Bronchial epithelial cell (primary cell): ENCODE data around the gene RANGRF. TPM values are rescaled to one million over a fixed set of nuclear protein-coding genes. Genes with fewer than 3 reads are reported as not detected.

Source experiments
- DNase-seq: peaks from one replicate; pipeline ENCODE4 v3.0.0-alpha.2; 2010; ENCODE audit warnings: low read depth
- FAIRE-seq: peaks from 2 replicates; lab custom pipeline; 2011; peaks lifted over from hg19 to GRCh38; lab: Jason Lieb, UNC
- H3K27me3 ChIP-seq: 2 replicates; pipeline ENCODE4 v1.5.1; 2011; ENCODE audit warnings: low read length; ENCODE audit not compliant: control insufficient read depth, insufficient read depth
- H3K36me3 ChIP-seq: 2 replicates; pipeline ENCODE4 v1.5.1; 2011; ENCODE audit warnings: low read length; ENCODE audit not compliant: control insufficient read depth, insufficient read depth
- H3K4me3 ChIP-seq: 2 replicates; pipeline ENCODE4 v1.5.1; 2011; ENCODE audit warnings: mild to moderate bottlenecking, low read depth, low read length, control low read depth
- total RNA-seq: library from RNA; depleted of rRNA; stranded (reverse); fragments of >200 nt; gene quantifications from 2 replicates; pipeline ENCODE4 v1.2.1, GENCODE V29; 2014
- TF ChIP-seq, protein P1 (sequence below): IDR thresholded peaks from 2 replicates; pipeline ENCODE4 v1.5.1; 2011; ENCODE audit warnings: mild to moderate bottlenecking, moderate library complexity, low read length, control low read depth, inconsistent platforms; ENCODE audit not compliant: insufficient read depth, severe bottlenecking

The RANGRF gene
- total RNA-seq, 1 donor from 2014 or later, result 11.8 TPM

DNA sequence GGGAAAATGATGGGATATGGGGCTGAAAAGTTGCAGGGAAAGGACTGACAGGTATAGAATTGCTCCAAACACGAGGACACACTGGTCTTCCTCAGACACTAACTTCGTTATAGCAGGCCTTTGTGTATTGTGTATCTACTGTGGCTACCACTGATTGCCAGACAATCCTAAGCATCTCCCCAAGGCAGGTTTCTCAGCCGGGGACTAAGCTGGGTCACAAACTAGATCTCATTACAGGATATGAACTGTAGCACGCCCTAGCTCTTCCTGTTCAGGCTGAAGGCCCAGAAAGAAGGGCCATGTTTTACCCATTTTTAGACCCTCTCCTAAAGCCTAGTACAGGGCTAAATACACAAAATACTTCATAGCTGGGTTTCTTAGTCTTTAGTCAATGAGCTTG, 5.1 kb upstream of the RANGRF start:
- no peak overlapping the region for H3K4me3 ChIP-seq
- H3K27me3 ChIP-seq, result no peaks in the 10 kb centered on the region
- TF ChIP-seq, protein P1, sequence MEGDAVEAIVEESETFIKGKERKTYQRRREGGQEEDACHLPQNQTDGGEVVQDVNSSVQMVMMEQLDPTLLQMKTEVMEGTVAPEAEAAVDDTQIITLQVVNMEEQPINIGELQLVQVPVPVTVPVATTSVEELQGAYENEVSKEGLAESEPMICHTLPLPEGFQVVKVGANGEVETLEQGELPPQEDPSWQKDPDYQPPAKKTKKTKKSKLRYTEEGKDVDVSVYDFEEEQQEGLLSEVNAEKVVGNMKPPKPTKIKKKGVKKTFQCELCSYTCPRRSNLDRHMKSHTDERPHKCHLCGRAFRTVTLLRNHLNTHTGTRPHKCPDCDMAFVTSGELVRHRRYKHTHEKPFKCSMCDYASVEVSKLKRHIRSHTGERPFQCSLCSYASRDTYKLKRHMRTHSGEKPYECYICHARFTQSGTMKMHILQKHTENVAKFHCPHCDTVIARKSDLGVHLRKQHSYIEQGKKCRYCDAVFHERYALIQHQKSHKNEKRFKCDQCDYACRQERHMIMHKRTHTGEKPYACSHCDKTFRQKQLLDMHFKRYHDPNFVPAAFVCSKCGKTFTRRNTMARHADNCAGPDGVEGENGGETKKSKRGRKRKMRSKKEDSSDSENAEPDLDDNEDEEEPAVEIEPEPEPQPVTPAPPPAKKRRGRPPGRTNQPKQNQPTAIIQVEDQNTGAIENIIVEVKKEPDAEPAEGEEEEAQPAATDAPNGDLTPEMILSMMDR, result no peak
- no peaks in the 10 kb centered on the region for H3K36me3 ChIP-seq
- FAIRE-seq, result no peak
- no peak for DNase-seq

DNA sequence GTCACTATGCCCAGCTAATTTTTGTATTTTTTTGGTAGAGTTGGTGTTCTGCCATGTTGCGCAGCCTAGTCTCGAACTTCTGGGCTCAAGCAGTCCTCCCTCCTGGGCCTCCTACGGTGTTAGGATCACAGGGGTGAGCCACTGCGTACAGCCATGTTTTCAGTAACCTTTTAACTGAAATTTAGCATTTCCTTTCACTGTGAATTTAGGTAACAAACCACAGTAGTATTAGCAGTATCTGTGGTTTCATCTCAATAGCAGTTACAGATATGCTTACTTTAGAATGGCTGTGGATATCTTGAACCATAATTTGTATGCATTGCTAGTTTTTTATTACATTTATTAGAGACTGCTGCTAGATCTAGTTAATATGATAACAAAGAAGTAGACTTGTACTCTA, 4.3 kb upstream of the RANGRF start:
- DNase-seq (no peak), FAIRE-seq (no peak)
- no peak overlapping the region for H3K4me3 ChIP-seq
- H3K36me3 ChIP-seq, result no peaks in the 10 kb centered on the region
- H3K27me3 ChIP-seq, result no peaks in the 10 kb centered on the region
- TF ChIP-seq, protein P1, result no peak

DNA sequence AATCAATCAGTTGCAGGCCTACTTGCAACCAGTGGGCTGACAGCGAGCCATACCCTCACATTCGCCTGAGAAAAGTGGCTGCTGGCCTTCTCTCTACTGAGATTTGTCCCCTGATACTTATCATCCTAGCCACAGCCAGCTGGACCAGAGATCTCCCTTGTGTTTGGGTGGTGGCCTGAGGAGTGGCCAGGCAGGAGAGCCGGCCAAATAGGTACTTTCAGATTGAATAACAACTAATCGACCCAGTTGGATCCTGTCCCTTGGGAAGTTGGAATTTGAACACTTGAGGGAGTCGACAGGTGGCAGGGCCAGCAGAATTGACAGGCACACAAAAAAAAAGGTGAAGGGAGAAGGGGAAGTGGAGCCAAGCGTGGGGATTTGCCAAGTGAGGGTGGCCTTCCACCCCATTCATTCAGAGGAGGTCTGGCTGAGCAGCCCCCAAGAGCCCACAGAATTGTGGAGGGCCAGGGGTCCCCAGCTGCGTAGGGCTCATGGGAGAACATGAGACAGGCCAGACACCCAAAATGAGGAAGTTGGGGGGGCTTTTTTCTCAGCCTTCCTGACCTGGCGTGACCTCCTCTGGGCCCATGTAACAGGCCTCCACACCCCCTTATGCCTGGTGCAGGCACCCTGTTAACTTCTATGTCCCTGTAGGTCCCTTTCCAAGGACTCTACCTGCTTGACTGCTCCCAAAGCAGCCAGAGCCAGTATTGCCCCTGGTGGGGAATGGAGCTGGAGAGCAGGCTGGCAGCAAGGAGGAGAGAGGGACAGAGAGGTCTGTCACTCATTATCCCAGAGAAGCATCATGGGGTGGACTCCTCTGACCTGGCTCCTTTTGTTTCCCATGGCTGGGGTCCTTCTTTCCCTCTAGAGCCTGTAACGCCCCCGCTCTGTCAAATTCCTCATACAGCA, 2.9 kb upstream of the RANGRF start:
- TF ChIP-seq, protein P1, result no peak
- FAIRE-seq, result no peak
- Histone ChIP-seq H3K4me3 (no peak overlapping the region), H3K36me3 (no peaks in the 10 kb centered on the region), H3K27me3 (no peaks in the 10 kb centered on the region)
- no peak for DNase-seq

DNA sequence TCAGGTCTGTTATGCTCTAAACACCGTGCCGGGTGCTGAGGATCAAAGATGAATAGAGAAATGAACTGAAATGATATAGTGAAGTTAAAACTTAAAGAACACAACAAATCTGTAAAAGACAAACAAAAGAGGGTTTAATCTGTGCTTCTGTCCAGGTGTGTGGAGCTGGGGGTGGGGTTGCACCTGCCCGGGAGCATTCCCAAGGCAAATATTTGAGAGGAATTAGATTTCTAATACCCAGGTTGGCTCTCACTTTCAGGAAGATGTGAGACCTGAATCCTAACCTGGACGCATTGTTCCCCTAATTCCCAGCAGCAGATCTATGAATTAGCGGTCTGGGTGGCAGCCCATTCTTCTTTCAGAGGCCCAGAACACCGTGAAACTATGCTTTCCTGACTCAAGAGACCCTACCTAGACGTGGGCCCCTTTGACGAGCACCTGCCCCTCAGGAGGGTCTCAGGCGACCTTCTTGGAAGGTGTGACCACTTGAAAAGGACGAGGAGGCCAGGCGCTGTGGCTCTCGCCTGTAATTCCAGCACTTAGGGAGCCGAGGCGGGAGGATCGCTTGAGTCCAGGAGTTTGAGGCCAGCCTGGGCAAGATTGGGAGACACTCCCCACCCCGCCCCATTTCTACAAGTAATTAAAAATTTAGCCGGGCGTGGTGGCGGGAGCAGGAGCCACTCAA, 677 bp upstream of the RANGRF start:
- peak overlapping the region; percentile 56 for H3K4me3 ChIP-seq
- H3K36me3 ChIP-seq, result no peaks in the 10 kb centered on the region
- TF ChIP-seq, protein P1, result no peak
- DNase-seq (no peak), FAIRE-seq (no peak)
- no peaks in the 10 kb centered on the region for H3K27me3 ChIP-seq

DNA sequence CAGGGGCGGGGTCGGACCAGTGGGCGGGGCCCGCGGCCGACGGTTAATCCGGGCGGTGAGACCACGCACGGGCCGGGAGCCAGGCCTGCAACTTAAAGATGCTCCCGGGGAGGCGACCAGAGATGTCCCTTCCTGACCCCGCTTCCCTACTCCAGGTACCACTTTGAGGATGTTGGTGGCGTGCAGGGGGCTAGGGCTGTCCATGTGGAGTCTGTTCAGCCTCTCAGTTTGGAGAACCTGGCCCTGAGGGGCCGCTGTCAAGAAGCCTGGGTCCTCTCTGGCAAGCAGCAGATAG, 580 bp downstream of the RANGRF start:
- no peaks in the 10 kb centered on the region for H3K27me3 ChIP-seq
- no peak for DNase-seq
- TF ChIP-seq, protein P1, result no peak
- H3K36me3 ChIP-seq, result no peaks in the 10 kb centered on the region
- FAIRE-seq, result no peak
- peak overlapping the region; percentile 56 for H3K4me3 ChIP-seq
